GM12875 (cell line): ENCODE measurements around the gene LZTS2.

Source experiments
- H3K4me3 ChIP-seq: one replicate; pipeline ENCODE4 v1.5.1; 2011; ENCODE audit warnings: low read depth, low read length, control low read depth
- TF ChIP-seq, protein P1 (sequence below): IDR thresholded peaks from 2 replicates; pipeline ENCODE4 v1.5.1; 2011; ENCODE audit warnings: low read depth, mild to moderate bottlenecking, control low read depth, inconsistent platforms, low read length, moderate library complexity, borderline replicate concordance; ENCODE audit not compliant: insufficient read depth

Gene LZTS2

DNA sequence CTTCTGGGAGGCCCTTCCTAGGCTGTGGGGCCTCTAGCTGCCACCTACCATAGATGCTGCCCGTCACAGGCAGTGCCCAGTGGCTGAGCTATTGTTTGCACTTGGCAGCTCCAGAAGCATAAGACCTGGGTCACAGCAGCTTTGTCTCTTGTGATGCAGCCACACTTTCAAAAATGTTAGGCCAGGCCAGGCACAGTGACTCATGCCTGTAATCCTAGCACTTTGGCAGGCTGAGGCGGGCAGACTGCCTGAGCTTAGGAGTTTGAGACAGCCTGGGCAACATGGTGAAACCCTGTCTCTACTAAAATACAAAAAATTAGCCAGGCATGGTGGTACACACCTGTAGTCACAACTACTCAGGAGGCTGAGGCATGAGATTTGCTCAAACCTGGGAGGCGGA lies 52.7 kb downstream of the LZTS2 start:
- TF ChIP-seq, protein P1, sequence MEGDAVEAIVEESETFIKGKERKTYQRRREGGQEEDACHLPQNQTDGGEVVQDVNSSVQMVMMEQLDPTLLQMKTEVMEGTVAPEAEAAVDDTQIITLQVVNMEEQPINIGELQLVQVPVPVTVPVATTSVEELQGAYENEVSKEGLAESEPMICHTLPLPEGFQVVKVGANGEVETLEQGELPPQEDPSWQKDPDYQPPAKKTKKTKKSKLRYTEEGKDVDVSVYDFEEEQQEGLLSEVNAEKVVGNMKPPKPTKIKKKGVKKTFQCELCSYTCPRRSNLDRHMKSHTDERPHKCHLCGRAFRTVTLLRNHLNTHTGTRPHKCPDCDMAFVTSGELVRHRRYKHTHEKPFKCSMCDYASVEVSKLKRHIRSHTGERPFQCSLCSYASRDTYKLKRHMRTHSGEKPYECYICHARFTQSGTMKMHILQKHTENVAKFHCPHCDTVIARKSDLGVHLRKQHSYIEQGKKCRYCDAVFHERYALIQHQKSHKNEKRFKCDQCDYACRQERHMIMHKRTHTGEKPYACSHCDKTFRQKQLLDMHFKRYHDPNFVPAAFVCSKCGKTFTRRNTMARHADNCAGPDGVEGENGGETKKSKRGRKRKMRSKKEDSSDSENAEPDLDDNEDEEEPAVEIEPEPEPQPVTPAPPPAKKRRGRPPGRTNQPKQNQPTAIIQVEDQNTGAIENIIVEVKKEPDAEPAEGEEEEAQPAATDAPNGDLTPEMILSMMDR, result no peak
- H3K4me3 ChIP-seq, result no peak overlapping the region

DNA sequence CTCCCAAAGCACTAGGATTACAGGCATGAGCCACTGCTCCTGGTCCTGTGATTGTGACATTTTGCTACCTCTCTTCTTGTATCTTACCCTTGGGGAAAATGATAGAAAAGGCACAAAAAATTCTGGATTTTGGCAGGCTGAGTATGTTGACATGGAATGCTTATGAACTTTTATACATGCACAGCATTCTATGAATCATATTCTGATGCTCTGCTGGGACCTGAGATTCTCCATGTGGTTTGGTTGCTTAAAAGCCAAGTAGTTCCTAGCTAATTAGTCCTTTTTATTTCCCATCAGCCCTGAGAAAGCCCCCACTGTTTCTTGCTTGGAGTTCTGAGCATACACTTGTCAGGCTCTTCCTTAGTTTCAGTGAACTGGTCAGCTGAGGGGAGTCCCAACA lies 53.9 kb downstream of the LZTS2 start:
- no peak overlapping the region for H3K4me3 ChIP-seq
- TF ChIP-seq, protein P1, result no peak

DNA sequence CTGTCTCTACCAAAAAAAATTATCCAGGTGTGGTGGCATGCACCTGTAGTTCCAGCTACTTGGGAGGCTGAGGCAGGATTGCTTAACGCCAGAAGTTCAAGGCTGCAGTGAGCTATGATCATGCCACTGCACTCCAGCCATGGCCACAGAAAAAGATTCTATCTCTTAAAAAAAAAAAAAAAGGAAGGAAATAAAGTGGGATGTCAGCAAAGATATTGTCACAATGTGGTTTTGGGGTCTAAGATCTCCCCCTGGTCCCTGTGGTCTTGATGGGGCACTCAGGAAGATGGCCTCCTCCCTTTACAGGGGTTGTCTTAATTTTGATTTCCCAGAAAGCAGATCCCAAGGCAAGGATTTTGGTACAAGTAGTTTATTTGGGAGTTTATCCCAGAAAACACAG lies 54.7 kb downstream of the LZTS2 start:
- TF ChIP-seq, protein P1, result no peak
- no peak overlapping the region for H3K4me3 ChIP-seq

DNA sequence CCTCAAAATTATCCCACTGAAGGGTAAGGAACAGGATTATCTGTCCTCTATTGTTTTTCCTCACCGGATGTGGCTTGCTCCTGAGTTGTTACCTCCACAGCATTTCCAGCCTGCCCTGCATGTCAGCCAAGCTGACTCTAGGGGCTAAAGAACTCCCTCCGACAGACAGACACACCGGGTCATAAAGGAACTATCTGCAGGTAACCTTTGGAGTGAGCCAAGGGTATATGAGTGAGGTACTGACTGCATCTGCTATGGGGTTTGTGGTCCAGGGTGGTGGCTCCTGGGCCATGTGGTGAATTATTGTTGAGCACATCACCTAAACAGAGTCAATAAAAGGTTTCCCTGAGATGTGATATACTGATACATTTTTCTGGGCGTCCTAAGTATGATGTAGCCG lies 55.3 kb downstream of the LZTS2 start:
- TF ChIP-seq, protein P1, result no peak
- no peak overlapping the region for H3K4me3 ChIP-seq

DNA sequence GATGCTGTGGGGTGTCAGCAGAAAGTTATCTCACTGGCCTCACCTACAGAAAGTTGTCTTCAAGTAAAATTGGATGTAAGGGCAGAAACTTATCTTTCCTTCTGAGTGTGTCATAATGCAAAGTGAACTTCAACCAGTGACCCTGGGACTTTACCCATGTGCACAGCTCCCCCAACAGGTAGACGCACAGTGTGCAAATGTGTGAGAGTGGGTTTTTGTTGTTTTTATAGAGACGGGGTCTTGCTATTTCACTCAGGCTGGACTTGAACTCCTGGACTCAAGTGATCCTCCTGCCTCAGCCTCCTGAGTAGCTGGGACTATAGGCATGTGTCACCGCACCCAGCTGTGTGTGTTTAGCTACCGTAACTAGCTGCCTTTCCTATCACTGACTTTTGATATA lies 55.8 kb downstream of the LZTS2 start:
- TF ChIP-seq, protein P1, result peak; percentile 44; the same call in 1 of the 2 replicates

DNA sequence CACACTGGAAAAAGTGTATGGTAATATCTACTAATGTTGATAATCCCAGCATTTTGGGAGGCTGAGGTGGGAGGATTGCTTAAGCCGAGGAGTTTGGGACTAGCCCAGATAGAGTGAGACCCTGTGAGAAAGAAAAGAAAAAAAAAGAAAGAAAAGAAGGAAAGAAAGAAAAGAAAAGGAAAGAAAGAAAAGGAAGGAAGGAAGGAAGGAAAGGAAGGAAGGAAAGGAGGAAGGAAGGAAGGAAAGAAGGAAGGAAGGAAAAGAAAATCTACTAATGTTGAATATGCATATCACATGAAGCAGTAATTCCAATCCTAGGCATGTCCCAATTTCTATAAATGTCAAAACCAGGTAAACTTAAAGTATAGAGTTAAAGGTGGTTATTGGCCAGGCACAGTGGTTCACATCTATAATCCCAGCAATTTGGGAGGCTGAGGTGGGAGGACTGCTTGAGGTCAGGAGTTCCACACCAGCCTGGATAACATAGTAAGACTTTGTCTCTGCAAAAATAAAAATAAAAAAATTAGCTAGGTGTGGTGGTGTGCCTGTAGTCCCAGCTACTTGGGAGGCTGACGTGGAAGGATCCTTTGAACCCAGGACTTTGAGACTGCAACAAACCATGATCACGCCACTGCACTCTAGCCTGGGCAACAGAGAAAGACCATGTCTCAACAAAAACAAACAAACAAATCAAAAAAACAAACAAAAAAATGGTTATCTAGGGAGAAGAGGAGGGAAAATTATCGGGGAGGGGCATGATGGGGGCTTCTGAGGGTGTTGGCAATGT lies 57.0 kb downstream of the LZTS2 start:
- TF ChIP-seq, protein P1, result no peak
- no peak overlapping the region for H3K4me3 ChIP-seq

More for the DNA sequence above, 55.8 kb downstream of the LZTS2 start:
- no peak overlapping the region for H3K4me3 ChIP-seq
